NK-92 (cell line): ENCODE data around the gene ETFDH.
"Not testable (repeated sequence)": the region's sequence is repeated elsewhere in the genome, so short reads cannot be mapped to it uniquely, and the experiment has no call there.

Source experiments
- DNase-seq: peaks from one replicate; lab custom pipeline; 2025; ENCODE audit not compliant: unreplicated experiment; lab: John Stamatoyannopoulos, UW

ETFDH gene

DNA sequence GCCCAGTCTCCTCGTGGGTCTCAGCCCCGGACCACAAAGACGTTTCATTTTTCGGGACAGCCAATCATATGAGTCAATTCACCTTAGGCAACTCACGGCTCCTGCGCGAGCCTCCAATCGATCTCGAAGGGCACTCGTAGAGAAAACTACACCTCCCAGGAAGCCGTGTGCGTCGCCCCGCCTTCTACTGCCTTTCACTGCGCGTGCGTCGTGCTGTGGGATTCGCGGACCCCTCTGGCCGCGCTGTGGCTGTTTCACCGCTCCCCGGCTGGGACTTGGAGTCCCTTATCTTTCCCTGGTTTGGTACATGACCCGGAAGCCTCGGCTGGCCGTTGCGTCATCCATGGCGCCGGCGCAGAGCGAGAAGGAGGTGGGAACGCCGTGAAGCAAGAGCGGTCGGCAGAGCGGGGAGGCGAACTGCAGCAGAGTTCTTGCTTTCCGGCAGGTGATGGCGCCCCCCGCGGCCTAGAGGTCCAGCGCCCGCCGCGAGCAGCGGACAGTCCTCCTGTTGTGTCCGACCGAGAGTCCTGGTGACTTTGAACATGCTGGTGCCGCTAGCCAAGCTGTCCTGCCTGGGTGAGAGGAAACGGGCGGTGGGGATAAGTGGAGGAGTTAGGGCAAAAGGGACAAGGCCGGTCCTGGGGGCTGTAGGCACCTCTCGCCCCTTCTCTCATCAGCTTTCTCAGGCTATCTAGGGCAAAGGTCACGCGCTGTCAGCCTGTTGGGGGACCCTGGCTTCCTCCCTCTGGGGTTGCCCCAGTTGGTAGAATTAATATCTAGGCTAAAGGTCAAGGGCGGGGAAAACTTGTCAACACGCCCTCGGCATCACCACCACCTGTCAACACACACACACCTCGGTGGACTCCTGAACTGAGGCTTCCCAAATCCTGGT lies at the start of gene ETFDH:
TSS of gene ETFDH (plus strand) at position 382 of the 892 bp plus-strand sequence. CDS start at position 543, 161 bp downstream.
- DNase-seq = peak; percentile 90

DNA sequence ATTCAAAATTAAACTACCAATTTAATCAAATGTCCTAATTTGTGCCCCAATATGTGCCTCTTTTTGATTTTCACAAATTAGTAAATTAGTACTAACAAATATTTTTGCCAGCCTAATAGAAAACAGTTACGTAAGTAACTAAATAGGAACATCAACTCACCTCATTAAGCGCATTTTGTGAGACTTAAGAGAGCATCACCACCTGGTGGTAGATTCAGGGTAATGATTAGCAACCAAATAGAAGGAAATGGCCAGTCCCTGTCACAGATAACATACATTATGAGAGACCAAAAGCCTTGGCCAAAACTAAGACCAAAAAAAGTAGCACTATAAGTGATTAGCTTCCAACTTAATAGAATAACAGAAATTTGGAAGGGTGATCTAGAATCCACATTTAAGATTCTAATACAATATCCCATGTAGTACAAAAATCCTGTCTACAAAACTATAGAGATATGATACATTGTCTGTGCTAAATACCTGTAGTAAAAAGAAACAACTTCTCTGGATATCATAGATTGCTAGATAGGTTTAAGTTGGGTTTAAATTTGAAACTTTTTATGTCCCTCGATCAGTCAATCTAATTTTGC lies 47.1 kb upstream of the ETFDH start:
- no peak for DNase-seq

DNA sequence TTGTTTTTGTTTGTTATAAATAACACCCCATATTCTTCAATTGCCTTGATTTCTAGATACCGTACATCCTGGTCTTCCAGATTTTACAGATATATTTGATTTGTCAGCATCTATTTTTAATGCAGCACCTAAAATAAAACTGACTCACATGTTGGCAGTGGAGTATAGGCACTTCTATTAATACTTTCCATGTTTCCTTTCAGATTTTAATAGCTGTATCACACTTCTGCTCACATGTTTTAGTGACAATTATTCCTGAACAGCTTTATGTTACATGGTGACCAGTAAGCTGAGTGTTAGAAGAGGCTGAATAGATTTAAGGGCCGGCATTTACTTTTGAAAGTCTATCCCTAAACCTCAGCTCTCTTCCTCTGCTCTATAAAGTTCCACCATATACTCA lies 46.6 kb upstream of the ETFDH start:
- no peak for DNase-seq

DNA sequence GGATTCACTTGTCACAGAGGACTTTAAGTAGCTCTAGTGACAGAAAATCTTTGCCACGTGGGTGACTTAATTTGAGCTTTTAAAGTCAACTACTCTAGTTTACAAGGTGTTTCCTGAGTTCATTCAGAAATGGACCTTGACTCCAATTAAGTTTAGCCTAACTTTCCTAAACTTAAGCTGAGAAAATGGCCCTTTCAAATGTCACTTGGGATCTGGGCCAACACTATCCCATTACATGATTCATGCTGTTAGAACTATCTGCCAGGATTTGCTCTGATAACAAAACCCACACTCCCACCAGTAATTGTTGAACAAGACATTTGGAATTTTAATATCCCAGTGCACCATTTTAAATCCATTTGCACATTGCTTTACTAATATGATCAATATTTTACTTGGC lies 41.2 kb upstream of the ETFDH start:
- DNase-seq = no peak

DNA sequence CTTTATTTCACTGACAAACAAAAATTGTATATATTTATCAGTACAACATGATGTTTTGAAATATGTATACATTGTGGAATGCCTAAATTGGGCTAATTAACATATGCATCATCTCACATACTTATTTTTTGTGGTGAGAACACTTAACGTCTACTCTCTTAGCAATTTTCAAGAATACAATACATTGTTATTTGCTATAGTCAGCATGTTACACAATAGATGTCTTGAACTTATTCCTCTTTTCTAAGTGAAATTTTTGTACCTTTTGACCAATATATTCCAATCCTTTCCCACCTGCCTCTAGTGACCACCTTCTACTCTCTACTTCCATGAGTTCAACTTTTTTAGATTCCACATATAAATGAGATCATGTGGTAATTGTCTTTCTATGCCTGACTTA lies 35.5 kb upstream of the ETFDH start:
- DNase-seq = no peak

DNA sequence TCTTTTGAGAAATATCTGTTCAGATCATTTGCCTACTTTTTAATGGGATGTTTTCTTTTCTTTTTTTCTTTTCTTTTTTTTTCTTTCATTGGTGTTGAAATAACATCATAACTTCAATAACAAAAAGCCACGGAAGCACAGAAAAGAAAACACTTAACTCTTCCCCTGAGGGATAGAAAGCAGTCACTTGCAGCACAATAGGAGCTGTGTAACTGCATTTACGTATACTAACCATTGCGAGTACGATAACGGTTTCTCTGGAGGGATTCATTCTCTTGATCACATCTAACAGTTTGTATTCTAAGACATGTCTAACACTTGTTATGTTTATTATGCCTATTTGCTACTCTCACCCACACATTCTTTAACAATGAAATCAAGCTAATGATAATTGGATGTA lies 27.7 kb upstream of the ETFDH start:
- DNase-seq = no peak

DNA sequence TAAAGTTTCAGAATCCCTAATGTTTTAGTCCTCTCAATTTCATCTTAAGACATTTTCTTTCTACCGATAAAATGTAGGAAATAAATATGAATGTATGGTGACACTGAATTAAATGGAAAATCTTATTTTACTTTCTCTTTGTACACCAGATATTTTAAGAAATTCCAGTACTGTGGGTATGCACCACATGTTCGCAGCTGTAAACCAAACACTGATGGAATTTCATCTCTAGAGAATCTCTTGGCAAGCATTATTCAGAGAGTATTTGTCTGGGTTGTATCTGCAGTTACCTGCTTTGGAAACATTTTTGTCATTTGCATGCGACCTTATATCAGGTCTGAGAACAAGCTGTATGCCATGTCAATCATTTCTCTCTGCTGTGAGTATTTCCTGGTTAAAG lies 27.3 kb upstream of the ETFDH start:
- DNase-seq = no peak

DNA sequence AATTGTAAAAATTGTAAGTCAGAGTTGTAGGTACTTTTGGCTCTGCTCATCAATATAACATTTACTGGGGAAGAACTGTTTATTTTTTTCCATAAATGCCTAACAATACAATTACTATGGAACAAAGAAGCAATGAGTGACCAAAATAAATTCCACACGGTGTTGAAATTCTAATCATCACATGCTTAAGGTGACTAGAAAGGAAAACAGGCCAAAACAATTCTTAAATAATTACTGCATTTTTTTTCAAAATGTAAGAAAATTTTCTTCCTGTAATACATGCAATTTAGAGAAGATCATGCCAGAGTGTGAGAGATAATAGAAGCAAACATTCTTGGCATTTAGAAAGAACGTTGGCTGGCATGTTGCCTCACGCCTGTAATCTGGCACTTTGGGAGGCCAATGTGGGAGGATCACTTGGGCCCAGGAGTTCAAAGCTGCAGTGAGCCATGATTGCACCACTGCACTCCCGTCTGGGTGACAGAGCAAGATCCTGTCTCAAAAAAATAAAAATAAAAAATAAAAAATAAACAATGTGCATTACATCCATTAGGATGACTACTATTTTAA lies 22.9 kb upstream of the ETFDH start:
- DNase-seq = no peak

DNA sequence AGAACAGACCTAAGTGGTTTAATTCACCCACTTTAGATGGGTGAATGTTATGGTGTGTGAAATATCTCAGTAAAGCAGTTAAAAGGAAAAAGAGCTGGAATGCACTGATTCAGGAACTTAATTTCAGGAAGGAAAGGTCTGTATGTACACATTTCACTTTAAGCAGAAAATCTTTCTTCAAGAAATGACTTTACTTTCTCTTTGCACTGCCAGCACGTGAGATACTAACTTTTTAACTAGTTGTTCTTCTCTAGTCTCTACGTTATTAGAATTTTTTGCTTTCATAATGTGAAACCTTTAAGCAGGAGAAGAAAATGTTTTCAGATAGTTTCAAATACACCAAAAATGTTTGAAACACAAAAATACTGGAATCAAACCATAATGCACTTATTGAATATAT lies 19.2 kb upstream of the ETFDH start:
- no peak for DNase-seq

DNA sequence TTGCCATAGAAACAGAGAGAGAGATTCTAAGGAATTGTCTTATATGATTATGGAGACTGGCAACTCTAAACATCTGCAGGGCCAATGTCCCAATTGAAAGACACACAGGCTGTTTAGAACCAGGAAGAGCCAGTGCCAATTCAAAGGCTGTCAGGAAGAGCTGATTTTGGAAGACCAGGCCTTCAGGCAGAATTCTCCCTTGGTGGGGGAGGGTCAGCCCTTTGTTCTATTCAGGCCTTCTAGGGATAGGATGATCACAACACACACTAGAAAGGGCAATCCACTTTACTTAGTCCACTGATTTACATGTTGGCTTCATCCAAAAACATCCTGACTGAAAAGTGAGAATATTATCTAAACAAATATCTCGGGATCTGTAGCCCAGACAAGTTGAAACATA lies 15.7 kb upstream of the ETFDH start:
- DNase-seq = no peak

DNA sequence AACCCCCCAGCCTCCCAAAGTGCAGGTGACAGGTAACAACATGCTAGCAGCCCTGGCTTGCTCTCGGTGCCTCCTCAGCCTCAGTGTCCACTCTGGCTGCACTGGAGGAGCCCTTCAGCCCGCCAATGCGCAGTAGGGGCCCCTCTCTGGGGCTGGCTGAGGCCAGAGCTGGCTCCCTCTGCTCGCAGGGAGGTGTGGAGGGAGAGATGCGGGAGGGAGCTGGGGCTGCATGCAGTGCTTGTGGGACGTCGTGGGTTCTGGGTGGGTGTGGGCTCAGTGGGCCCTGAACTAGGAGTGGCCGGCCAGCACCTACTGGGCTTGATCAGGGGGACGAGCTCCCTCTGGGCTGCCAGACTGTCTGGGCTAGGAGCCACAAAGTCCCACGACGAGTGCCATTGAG lies 14.8 kb upstream of the ETFDH start:
- no peak for DNase-seq

DNA sequence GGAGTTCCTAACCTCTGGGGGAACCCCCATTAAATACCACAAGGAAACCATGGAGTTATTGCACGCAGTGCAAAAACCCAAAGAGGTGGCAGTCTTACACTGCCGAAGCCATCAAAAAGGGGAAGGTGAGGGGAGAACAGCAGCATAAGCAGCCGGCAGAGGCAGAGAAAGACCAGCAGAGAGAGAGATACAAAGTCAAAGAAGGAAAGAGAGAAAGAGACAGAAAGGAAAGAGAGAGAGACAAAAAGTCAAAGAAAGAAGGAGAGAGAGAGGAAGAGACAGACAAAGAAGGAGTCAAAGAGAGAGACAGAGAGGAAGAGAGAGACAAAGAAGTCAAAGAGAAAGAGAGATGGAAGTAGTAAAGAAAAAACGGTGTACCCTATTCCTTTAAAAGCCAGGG lies 8.8 kb upstream of the ETFDH start:
- not testable (repeated sequence) for DNase-seq

DNA sequence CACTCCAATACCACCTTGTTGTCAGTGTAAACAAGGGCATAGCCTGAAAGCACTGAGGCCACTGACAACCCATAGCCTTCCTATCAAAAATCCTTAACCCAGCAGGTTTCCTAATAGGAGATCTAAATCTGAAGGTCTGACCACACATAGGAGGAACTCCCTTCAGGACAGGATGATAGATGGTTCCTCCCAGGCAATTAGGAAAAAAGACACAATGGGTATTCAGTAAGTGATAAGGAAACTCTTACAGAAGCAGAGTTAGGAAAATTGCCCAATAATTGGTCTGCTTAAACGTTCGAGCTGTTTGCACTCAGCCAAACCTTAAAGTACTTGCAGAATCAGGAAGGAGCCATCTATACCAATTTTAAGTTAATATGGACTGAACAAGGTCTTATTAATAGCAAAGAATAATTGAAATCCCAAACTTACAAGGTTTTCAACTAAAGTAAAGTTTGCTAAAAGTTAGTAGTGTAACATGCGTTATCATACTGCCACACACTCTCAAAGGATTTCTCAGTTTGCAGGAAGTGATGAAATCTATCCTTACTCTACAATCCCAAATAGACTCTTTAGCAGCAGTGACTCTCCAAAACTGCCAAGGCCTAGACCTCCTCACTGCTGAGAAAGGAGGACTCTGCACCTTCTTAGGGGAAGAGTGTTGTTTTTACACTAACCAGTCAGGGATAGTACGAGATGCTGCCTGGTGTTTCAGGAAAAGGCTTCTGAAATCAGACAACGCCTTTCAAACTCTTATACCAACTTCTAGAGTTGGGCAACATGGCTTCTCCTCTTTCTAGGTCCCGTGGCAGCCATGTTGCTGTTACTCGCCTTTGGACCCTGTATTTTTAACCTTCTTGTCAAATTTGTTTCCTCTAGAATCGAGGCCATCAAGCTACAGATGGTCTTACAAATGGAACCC lies 8.1 kb upstream of the ETFDH start:
- not testable (repeated sequence) for DNase-seq

DNA sequence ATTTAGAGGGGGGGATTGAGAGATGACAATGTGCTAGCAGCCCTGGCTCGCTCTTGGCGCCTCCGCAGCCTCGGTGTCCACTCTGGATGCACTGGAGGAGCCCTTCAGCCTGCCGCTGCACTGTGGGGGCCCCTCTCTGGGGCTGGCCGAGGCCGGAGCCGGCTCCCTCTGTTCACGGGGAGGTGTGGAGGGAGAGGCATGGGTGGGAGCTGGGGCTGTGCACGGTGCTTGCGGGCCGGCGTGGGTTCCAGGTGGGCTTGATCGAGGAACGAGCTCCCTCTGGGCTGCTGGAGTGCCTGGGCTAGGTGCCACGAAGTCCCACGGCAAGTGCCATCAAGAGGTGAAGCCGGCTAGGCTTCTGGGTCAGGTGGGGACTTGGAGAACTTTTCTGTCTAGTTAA lies 7.3 kb upstream of the ETFDH start:
- no peak for DNase-seq

DNA sequence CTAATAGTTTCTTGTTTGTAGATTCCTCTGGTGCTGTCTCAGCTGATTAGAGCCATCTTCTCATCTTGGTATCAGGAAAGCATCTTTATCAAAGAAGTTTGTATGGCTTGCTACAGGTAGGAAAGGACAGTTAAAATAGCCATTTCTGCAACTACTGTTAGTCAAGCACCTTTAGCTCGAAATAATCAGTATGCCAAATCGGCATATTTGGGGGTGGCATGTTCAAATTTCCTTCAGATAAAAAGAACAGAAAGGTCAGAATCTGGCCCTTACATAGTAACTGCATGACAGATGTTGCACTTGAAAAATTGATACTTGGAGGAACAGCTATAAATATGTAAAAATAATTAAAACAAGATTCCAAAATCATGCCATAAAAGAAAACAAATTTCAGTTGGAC lies 5.2 kb upstream of the ETFDH start:
- DNase-seq = no peak

DNA sequence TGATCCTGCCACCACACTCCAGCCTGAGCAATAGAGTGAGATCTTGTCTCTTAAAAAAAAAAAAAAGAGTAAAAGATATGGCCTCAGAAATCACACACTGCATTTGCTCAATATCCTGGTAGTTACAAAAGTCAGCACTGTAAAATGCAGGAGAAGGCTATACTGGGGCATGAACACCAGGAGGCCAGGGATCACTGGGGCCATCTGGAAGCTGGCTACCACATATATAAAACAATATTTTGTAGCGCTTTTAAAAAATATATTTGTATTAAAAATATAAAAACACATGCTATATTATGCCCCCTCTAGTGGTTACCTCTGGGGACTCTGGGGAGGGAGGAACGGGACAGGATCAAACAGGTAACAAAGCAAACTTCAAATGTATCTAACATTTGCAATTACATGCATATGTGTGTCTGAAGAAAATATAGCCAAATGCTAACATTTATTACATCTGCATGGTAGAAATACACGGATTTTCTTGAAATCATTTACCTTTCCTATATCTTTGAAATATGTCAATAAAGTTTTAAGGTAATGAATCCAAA lies 4.4 kb upstream of the ETFDH start:
- no peak for DNase-seq

DNA sequence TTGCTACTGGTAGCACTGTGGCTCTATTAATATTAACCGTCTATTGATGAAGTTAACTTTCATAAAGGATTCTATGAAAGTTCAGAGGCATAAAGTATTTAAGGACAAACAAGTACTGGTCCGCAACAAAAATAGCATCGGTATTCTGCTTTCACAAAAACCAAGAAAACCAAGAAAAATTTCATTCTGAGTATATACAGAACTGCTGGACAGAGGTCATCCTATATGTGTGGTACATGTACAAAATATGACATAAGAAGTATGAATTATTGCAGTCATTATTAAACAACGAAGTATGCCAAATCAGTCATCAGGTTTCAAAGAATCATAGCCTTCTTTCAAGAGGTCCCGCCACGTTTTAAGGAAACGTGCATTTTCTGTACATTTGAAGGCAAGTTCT lies 2.8 kb upstream of the ETFDH start:
- no peak for DNase-seq

DNA sequence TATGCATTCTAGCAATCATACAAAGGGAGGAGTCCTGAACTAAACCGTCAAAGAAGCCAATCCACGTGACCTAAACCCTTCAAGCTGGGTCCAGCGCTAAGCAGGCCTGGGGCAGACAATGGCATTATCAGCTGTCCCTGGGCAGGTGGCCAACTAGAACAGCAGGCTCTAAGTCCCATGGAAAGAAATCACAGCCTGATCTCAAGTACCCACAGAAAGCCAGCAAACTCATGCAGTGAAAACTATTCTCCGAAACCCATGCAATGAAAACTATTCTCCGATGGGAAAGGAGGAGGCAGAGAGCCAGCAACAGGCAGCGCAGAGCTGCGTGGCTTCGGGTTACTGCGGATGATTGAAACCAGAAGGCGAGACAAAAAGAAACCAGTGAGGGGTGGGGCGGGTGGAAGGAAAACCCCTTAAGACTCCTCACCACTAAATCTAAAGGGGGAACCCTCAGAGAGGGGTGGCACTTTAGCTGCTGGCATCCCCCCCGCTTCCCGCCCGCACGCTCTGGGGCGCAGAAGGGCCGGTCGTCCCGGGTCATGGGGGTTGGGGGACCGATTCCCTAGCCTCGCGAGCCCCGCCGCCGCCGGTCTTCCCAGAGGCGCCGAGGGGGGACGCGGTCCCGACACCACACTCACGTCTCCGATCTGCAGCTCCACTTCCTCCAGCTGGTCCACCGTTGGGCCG lies 976 bp upstream of the ETFDH start:
- no peak for DNase-seq

DNA sequence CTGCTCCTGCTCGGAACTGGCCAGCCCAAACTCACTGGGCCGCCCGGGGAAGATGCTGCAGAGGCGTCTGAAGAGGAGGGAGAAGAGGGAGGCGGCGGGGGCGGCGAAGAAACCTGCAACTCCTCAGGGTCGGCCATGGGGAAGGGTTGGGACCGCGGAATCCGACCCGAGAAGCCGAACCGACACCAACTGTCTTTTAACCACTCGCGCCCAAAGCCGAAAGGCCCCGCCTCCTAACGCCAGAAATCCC lies 506 bp upstream of the ETFDH start, which contains the start of gene C4orf46:
TSS of gene C4orf46 (minus strand) at position 223 of the 250 bp plus-strand sequence. CDS start at position 137, 86 bp downstream.
- DNase-seq = no peak

DNA sequence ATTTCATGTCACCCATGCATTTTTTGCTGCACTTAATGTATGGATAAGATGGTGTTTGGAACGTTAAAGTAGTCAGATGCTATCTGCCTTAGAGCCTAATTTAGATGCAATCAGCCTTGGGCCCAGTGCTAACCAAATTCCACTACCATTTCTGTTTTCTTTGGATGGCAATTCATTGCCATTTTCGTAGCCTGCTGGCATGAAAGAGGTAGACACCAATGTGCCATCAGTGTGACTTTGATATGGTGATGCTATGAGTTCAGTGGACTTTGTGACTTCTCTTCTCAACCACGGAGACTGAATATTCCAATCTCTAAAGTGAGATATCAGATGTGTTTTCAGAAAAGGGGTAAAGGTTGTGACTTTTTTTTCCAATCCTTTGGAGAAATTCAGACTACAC lies 1.5 kb downstream of the ETFDH start:
- no peak for DNase-seq

DNA sequence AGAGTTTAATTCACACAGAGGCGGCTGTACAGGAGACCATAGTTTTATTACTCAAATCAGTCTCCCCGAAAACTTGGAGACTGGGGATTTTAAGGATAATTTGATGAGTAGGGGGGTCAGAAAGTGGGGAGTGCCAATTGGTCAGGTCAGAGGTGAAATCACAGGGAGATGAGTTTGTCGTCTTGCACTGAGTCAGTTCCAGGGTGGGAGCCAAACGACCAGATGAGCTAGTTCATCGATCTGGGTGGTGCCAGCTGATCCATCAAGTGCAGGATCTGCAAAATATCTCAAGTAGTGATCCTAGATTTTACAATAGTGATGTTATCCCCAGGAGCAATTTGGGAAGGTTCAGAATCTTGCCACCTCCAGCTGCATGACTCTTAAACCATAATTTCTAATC lies 4.0 kb downstream of the ETFDH start:
- DNase-seq = no peak
